ENCODE results near the gene NME1. TPM values are rescaled to one million over a fixed set of nuclear protein-coding genes. Genes with fewer than 3 reads are reported as not detected.
"Not testable (repeated sequence)": the region's sequence is repeated elsewhere in the genome, so short reads cannot be mapped to it uniquely, and the experiment has no call there.

The NME1 gene
- polyA plus RNA-seq, 1 of the 3 experiments (the other 2 are of a cell fraction) = 654 TPM

DNA sequence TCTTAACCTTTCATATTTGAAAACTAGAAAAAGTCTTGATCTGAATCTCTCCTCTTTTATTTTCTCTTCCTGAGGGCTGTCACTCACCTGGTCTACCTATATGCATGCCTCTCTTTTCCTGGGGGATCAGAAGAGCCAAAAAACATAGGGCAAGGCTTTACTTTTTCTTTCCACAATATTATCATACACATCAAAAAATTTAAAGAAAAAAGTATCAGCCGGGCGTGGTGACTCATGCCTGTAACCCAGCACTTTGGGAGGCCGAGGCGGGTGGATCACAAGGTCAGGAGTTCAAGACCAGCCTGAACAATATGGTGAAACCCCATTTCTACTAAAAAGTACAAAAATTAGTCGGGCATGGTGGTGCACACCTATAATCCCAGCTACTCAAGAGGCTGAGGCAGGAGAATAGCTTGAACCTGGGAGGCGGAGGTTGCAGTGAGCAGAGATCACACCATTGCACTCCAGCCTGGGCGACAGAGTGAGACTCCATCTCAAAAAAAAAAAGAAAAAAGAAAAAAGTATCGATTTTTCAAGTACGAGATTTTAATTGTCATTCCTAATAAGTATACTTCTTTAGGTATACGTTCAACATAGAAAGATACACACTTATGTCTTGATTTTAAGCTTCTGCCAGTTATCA is 30.8 kb upstream of the NME1 start:
- Histone ChIP-seq H2AFZ (ENCODE audit: low read depth) (peak overlapping the region; percentile 97; the same call in 1 of the 2 replicates), H4K20me1 (ENCODE audit: insufficient read depth) (peaks cover 25% of the 10 kb centered on the region), H3K27ac (ENCODE audit: low read depth in 2 of 2, low read length in 1 of 2) (peak overlapping the region in 1 of 2 experiments; percentile 98; a peak in 2 of 4 replicates), H3K79me2 (ENCODE audit: insufficient read depth) (peaks cover 29% of the 10 kb centered on the region), H3K4me1 (ENCODE audit: control insufficient read depth in 1 of 2, insufficient read depth in 2 of 2, low read depth in 1 of 2, low read length in 1 of 2) (peaks cover 9 to 12% of the 10 kb centered on the region in 2 experiments)
- WGBS (ENCODE audit: low lambda C conversion rate) = 85% methylated on average over 10 of the region's 10 CpGs
- H3K9me2 ChIP-seq; H3F3A ChIP-seq (replicated peaks; ENCODE audit: insufficient read depth); DNase-seq; H3K9me3 ChIP-seq; H3K4me2 ChIP-seq; H3K27me3 ChIP-seq (ENCODE audit: insufficient read depth); H3K36me3 ChIP-seq (replicated peaks in 1 of 2; ENCODE audit: control insufficient read depth in 1 of 2, insufficient read depth in 2 of 2, low read length in 1 of 2); H3K9ac ChIP-seq; POLR2A ChIA-PET; H3K4me3 ChIP-seq (ENCODE audit: low read depth in 2 of 2, low read length in 1 of 2): not testable (repeated sequence)
- CTCF ChIA-PET = interaction anchor here (1.7 to 3.9 kb wide), 2 partner anchors 31 kb away, joined by 9 to 25 read pairs; partner anchors contain the start of gene NME1

DNA sequence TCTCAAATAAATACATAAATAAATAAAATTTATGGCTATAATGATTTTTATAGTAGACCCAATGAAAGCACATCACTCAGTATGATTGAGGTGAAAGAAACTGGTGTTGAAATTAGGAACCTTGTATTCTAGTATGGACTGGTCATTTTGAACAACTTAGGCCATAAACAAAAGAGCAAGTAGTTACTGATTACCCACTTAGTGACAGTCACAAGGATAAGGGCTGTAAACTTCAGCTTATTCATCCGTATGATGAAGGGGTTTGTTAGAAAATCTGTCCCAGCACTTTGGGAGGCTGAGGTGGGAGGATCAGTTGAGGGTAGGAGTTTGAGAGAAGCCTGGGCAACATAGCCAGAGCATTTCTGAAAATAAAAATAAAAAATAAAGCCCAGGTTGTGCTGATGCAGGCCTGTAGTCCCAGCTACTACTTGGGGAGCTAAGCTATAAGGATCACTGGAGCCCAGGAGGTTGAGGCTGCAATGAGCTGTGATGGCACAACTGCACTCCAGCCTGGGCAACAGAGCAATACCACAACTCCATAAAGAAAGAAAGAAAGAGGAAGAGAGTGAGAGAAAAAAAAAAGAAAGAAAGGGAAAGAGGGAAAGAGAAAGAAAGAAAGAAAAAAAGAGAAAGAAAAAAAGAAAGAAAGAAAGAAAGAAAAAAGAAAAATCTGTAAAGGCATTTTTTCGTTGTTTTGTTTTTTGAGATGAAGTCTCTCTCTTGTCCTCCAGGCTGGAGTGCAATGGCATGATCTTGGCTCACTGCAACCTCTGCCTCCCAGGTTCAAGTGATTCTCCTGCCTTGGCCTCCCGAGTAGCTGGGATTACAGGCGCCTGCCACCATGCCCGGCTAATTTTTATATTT is 28.5 kb upstream of the NME1 start:
- 93% methylated on average over 5 of the region's 5 CpGs for WGBS (ENCODE audit: low lambda C conversion rate)
- peaks cover 7% of the 10 kb centered on the region; the same call in 1 of the 2 replicates for H3K79me2 ChIP-seq (ENCODE audit: insufficient read depth)
- H2AFZ ChIP-seq (ENCODE audit: low read depth) = 0 out of 2 replicates have a peak overlapping the region, but pooled peaks have one; percentile 41
- no peak overlapping the region for H3K4me3 ChIP-seq (ENCODE audit: low read depth in 2 of 2, low read length in 1 of 2)
- H3K9me3 ChIP-seq = no peaks in the 10 kb centered on the region
- ChIA-PET POLR2A (no interaction called here), CTCF (interaction anchor here (0.7 to 1.5 kb wide), 3 partner anchors 67 to 273 kb away, joined by 3 to 4 read pairs (median 4); no protein-coding TSS in a partner anchor)
- H3F3A ChIP-seq (replicated peaks; ENCODE audit: insufficient read depth) = peaks cover 10% of the 10 kb centered on the region
- no peaks in the 10 kb centered on the region for H3K9me2 ChIP-seq
- no peak overlapping the region for H3K9ac ChIP-seq
- peaks cover 0 to 5% of the 10 kb centered on the region in 2 experiments; a peak in 2 of 4 replicates for H3K4me1 ChIP-seq (ENCODE audit: control insufficient read depth in 1 of 2, insufficient read depth in 2 of 2, low read depth in 1 of 2, low read length in 1 of 2)
- no peaks in the 10 kb centered on the region for H3K27me3 ChIP-seq (ENCODE audit: insufficient read depth)
- H4K20me1 ChIP-seq (ENCODE audit: insufficient read depth) = peaks cover 2% of the 10 kb centered on the region
- H3K4me2 ChIP-seq = no peak overlapping the region
- no peak for TF ChIP-seq JUND (IDR thresholded peaks at IDR 0.05)
- TF ChIP-seq EP300 (IDR thresholded peaks at IDR 0.05; ENCODE audit: borderline replicate concordance in 1 of 2, low read depth in 1 of 2, low read length in 1 of 2) = no peak
- TF ChIP-seq ELF1 (IDR thresholded peaks at IDR 0.05) = no peak
- no peak for TF ChIP-seq RCOR1 (IDR thresholded peaks at IDR 0.05; ENCODE audit: low read length)
- no peak for TF ChIP-seq TCF12 (IDR thresholded peaks at IDR 0.05)
- no peak for TF ChIP-seq MEF2A (IDR thresholded peaks at IDR 0.05; ENCODE audit: borderline replicate concordance, low read depth)
- no peak for TF ChIP-seq TEAD4 (IDR thresholded peaks at IDR 0.05; ENCODE audit: borderline replicate concordance, insufficient read depth)
- no peak for TF ChIP-seq CTCF (IDR thresholded peaks at IDR 0.05)
- TF ChIP-seq CHD2 (IDR thresholded peaks at IDR 0.05; ENCODE audit: low read length, partially characterized antibody) = no peak
- no peak overlapping the region for H3K27ac ChIP-seq (ENCODE audit: low read depth in 2 of 2, low read length in 1 of 2)
- DNase-seq = no peak
- H3K36me3 ChIP-seq (replicated peaks in 1 of 2; ENCODE audit: control insufficient read depth in 1 of 2, insufficient read depth in 2 of 2, low read length in 1 of 2) = no peaks in the 10 kb centered on the region

Data from SK-N-SH (cell line).